PC-9 (cell line): ENCODE results near the gene ATP10A. TPM values are rescaled to one million over a fixed set of nuclear protein-coding genes. Genes with fewer than 3 reads are reported as not detected.

ENCODE experiments used
- BruUV-seq: library from RNA; stranded (reverse); fragments of 400-500 nt; replicated peaks from 2 replicates; lab custom pipeline; 2021; lab: Mats Ljungman, UMichigan
- CTCF ChIA-PET: fragments of 300-600 bp; sonication (Branson Sonifier 250); formaldehyde crosslinking; loops from one replicate; lab custom pipeline; 2022; ENCODE audit warnings: antibody characterized with exemption; lab: Charles Lee
- POLR2A ChIA-PET: fragments of 300-600 bp; sonication (Branson Sonifier 250); formaldehyde crosslinking; loops from one replicate; lab custom pipeline; 2022; ENCODE audit warnings: antibody characterized with exemption; ENCODE audit not compliant: unreplicated experiment; lab: Charles Lee
- DNase-seq, 2 experiments: peaks; one replicate each; pipeline versions ENCODE4 v3.0.0 to v3.0.0-alpha.2; 2015 to 2022; ENCODE audit warnings: mixed read lengths in 1 of 2
- H2AFZ ChIP-seq: fragments of 200-600 bp; sonication (generic); 2 replicates; pipeline ENCODE4 v1.8.1; 2017; ENCODE audit warnings: antibody characterized with exemption
- H3F3A ChIP-seq: fragments of 200-600 bp; sonication (generic); 2 replicates; pipeline ENCODE4 v1.8.1; 2017; ENCODE audit warnings: antibody characterized with exemption, mild to moderate bottlenecking, low read depth; ENCODE audit not compliant: insufficient read depth
- H3K27ac ChIP-seq: fragments of 200-600 bp; sonication (generic); 2 replicates; pipeline ENCODE4 v1.6.1; 2016; ENCODE audit warnings: mixed run types
- H3K27me3 ChIP-seq: fragments of 200-600 bp; sonication (generic); 2 replicates; pipeline ENCODE4 v1.6.1; 2016; ENCODE audit warnings: low read depth, mixed run types; ENCODE audit not compliant: insufficient read depth
- H3K36me3 ChIP-seq: fragments of 200-600 bp; sonication (generic); 2 replicates; pipeline ENCODE4 v1.6.1; 2016; ENCODE audit warnings: low read depth, mixed run types
- H3K4me1 ChIP-seq: fragments of 200-600 bp; sonication (generic); replicated peaks from 2 replicates; pipeline ENCODE4 v1.6.1; 2016; ENCODE audit warnings: mixed run types; ENCODE audit not compliant: insufficient read depth
- H3K4me2 ChIP-seq: fragments of 200-600 bp; sonication (generic); 2 replicates; pipeline ENCODE4 v1.6.1; 2017; ENCODE audit warnings: mixed run types
- H3K4me3 ChIP-seq: fragments of 200-600 bp; sonication (generic); 2 replicates; pipeline ENCODE4 v1.6.1; 2016; ENCODE audit warnings: mixed run types
- H3K79me2 ChIP-seq: fragments of 200-600 bp; sonication (generic); 2 replicates; pipeline ENCODE4 v1.6.1; 2017; ENCODE audit warnings: low read depth, mixed run types
- H3K9me2 ChIP-seq: fragments of 200-600 bp; sonication (generic); 2 replicates; pipeline ENCODE4 v1.8.1; 2017; ENCODE audit warnings: mild to moderate bottlenecking; ENCODE audit not compliant: insufficient read depth
- H3K9me3 ChIP-seq: fragments of 200-600 bp; sonication (generic); 2 replicates; pipeline ENCODE4 v1.8.1; 2016; ENCODE audit warnings: low read depth; ENCODE audit not compliant: insufficient read depth
- H4K20me1 ChIP-seq: fragments of 200-600 bp; sonication (generic); 2 replicates; pipeline ENCODE4 v1.8.1; 2017; ENCODE audit not compliant: insufficient read depth
- EZH2 ChIP-seq: fragments of 200-600 bp; sonication (generic); IDR thresholded peaks from 2 replicates; pipeline ENCODE4 v1.8.0; 2017; ENCODE audit warnings: antibody characterized with exemption, low read depth
- intact Hi-C: fragments of 100-400 bp; cut with micrococcal nuclease; formaldehyde crosslinking; loops from one replicate; pipeline ENCODE4 v1.10.0; 2022; ENCODE audit not compliant: unreplicated experiment
- total RNA-seq: library from RNA; stranded (reverse); gene quantifications from 2 replicates; pipeline ENCODE4 v1.2.3, GENCODE V29; 2021
- TF ChIP-seq, protein P1 (sequence below): fragments of 200-600 bp; sonication (generic); conservative IDR thresholded peaks from 2 replicates; pipeline ENCODE4 v1.6.1; 2017; ENCODE audit warnings: mixed run types, antibody characterized with exemption, mild to moderate bottlenecking, moderate library complexity

ATP10A gene
- total RNA-seq, 1 experiment from 2014 or later, result not detected

DNA sequence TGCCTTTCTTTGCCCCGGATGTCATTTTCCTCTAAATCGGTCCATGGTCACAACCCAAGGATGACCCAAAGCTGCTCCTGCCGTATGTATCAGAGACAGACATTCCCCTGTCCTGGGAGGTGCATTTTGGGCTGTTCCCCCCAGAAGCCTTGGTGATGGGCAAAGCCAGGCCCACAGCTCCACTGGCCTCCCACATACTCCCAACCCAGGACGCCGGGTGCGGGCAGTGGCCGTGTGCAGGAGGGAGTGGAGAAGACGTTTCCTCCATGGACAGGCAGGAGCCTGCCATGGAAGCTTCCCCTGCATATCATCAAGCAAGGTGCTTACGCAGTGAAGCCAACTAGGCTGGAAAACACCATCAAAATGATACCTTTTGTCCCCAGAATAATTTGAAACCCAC, 175.0 kb downstream of the ATP10A start:
- ChIA-PET CTCF (no interaction called here), POLR2A (no interaction called here)
- H3K4me2 ChIP-seq, result no peak overlapping the region
- peaks cover 25% of the 10 kb centered on the region for H3K27me3 ChIP-seq
- no peaks in the 10 kb centered on the region for H3K9me3 ChIP-seq
- H3F3A ChIP-seq, result no peaks in the 10 kb centered on the region
- H3K79me2 ChIP-seq, result no peaks in the 10 kb centered on the region
- H3K9me2 ChIP-seq, result no peaks in the 10 kb centered on the region
- no peak overlapping the region for H3K4me3 ChIP-seq
- H3K27ac ChIP-seq, result no peak overlapping the region
- intact Hi-C loops, result no loop called here
- TF ChIP-seq EZH2, result no peak
- TF ChIP-seq, protein P1, sequence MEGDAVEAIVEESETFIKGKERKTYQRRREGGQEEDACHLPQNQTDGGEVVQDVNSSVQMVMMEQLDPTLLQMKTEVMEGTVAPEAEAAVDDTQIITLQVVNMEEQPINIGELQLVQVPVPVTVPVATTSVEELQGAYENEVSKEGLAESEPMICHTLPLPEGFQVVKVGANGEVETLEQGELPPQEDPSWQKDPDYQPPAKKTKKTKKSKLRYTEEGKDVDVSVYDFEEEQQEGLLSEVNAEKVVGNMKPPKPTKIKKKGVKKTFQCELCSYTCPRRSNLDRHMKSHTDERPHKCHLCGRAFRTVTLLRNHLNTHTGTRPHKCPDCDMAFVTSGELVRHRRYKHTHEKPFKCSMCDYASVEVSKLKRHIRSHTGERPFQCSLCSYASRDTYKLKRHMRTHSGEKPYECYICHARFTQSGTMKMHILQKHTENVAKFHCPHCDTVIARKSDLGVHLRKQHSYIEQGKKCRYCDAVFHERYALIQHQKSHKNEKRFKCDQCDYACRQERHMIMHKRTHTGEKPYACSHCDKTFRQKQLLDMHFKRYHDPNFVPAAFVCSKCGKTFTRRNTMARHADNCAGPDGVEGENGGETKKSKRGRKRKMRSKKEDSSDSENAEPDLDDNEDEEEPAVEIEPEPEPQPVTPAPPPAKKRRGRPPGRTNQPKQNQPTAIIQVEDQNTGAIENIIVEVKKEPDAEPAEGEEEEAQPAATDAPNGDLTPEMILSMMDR, result no peak
- H3K4me1 ChIP-seq, result no peaks in the 10 kb centered on the region
- DNase-seq, result no peak
- no peaks in the 10 kb centered on the region for H4K20me1 ChIP-seq
- BruUV-seq, result no TSS peak
- no peak overlapping the region for H2AFZ ChIP-seq
- H3K36me3 ChIP-seq, result no peaks in the 10 kb centered on the region

DNA sequence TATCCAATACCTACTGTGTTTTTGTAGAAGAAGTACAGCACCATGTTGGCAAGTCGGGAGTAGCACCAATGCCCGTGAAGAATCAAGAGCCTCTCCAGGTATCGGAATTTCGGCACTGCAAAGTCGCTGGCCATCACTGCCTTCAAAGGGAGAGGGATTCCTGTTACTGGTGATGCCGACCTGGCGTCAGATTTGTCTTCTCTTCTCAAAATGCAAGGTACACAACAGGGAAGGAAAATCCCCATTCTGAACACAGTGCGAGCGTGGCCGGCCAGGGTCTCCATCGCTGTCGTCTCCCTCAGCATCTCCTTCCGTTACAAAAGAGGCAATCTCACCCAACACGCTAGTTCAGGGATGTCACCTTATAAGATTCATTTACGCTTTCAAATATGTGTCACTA, 175.4 kb downstream of the ATP10A start:
- intact Hi-C loops, result no loop called here
- H3K4me2 ChIP-seq, result no peak overlapping the region

DNA sequence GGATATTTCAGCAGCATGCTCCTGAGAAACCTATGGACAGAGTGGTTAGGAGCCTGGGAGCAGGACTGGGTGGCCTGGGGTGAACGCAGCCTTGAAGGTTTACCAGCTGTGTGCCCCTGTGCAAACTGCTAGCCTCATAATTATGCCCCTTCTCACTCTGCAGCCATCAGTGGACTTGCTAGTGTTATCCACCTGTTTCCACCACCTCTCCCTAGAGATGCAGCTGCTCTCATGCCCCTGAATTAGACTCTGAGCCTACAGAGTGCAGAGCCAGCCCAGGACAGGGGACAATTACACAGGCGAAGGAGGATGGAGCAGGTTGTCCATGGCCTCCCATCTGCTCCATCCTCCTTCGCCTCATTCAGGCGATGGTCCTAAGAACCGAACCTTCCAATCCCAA, 175.9 kb downstream of the ATP10A start:
- ChIA-PET POLR2A (no interaction called here), CTCF (no interaction called here)
- intact Hi-C loops, result no loop called here
- Histone ChIP-seq H3K27me3 (peaks cover 29% of the 10 kb centered on the region), H4K20me1 (no peaks in the 10 kb centered on the region), H3F3A (no peaks in the 10 kb centered on the region), H3K4me1 (no peaks in the 10 kb centered on the region), H3K9me3 (no peaks in the 10 kb centered on the region), H2AFZ (no peak overlapping the region), H3K4me2 (no peak overlapping the region), H3K4me3 (no peak overlapping the region), H3K36me3 (no peaks in the 10 kb centered on the region), H3K79me2 (no peaks in the 10 kb centered on the region), H3K27ac (no peak overlapping the region), H3K9me2 (no peaks in the 10 kb centered on the region)
- DNase-seq, result no peak
- TF ChIP-seq, protein P1, result no peak
- no peak for TF ChIP-seq EZH2
- BruUV-seq, result no TSS peak

More for the DNA sequence above, 175.4 kb downstream of the ATP10A start:
- peaks cover 29% of the 10 kb centered on the region for H3K27me3 ChIP-seq
- no TSS peak for BruUV-seq
- H3K4me3 ChIP-seq, result no peak overlapping the region
- no peak overlapping the region for H3K27ac ChIP-seq
- H3K4me1 ChIP-seq, result no peaks in the 10 kb centered on the region
- no peak for DNase-seq
- H3K9me2 ChIP-seq, result no peaks in the 10 kb centered on the region
- ChIA-PET POLR2A (no interaction called here), CTCF (no interaction called here)
- H2AFZ ChIP-seq, result no peak overlapping the region
- no peaks in the 10 kb centered on the region for H3K79me2 ChIP-seq
- H4K20me1 ChIP-seq, result no peaks in the 10 kb centered on the region
- H3F3A ChIP-seq, result no peaks in the 10 kb centered on the region
- H3K36me3 ChIP-seq, result no peaks in the 10 kb centered on the region
- no peaks in the 10 kb centered on the region for H3K9me3 ChIP-seq
- TF ChIP-seq, protein P1, result no peak
- TF ChIP-seq EZH2, result no peak
